ENCODE results near the gene LHFPL3. TPM values are rescaled to one million over a fixed set of nuclear protein-coding genes. Genes with fewer than 3 reads are reported as not detected.

Gene LHFPL3
- total and polyA plus RNA-seq, 9 donors: 0.04 to 0.53 (median 0.27) TPM; not detected in 4

DNA sequence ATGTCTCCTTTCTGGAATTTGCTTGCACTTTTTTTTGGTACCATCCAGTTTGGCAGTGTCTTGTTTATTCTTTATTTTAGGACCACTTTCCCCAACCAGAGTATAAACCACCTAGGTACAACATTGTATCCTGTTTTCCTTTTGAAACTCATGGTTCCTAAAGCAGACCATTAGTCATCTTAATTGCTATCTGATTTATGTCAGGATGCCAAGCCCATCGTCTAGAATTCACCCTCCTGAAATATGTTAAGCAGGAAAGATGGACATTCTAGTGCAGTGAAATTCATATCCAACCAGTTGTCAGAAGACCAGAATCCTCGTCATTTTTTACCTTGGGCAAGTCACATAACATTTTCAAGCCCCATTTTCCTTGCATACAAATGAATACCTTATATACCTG is 462.0 kb downstream of the LHFPL3 start:
- WGBS, 3 donors: 28 to 40% (median 39%) methylated on average over 2 of the region's 2 CpGs
- DNase-seq: no peak
- H3K36me3 ChIP-seq: no peaks in the 10 kb centered on the region
- intact Hi-C loops (cut with DNase I): no loop called here
- H3K4me3 ChIP-seq: no peak overlapping the region
- H3K27me3 ChIP-seq: no peaks in the 10 kb centered on the region
- no peaks in the 10 kb centered on the region for H3K9me3 ChIP-seq
- H3K4me1 ChIP-seq (ENCODE audit: insufficient read depth): no peaks in the 10 kb centered on the region
- TF ChIP-seq CTCF (IDR thresholded peaks at IDR 0.05): no peak
- TF ChIP-seq EP300 (IDR thresholded peaks at IDR 0.05): no peak
- TF ChIP-seq POLR2A (IDR thresholded peaks at IDR 0.05): no peak
- no peak overlapping the region for H3K27ac ChIP-seq

DNA sequence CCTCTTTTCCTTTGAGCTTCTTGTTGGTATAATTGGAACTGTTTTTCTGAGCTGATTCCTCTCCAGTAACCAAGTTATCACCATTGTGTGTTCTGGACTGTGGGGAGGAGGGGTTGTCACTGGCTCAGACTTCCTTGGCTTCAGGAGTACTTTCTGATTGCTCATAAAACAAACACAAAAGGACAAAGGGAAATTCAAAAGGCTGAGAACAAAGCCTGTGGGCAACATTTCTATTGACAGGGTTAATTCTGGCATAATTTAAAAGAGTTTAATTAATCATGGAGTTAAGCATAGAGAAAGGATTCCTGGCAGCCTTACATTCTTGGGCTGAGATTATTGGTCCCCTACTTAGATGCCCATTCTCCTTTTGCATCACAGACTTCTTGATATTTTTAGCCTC is 462.7 kb downstream of the LHFPL3 start:
- intact Hi-C loops (cut with DNase I): no loop called here
- H3K36me3 ChIP-seq: no peaks in the 10 kb centered on the region
- no peak overlapping the region for H3K4me3 ChIP-seq
- no peak overlapping the region for H3K27ac ChIP-seq
- DNase-seq: no peak
- no peaks in the 10 kb centered on the region for H3K9me3 ChIP-seq
- no peaks in the 10 kb centered on the region for H3K27me3 ChIP-seq
- TF ChIP-seq POLR2A (IDR thresholded peaks at IDR 0.05): no peak
- no peak for TF ChIP-seq EP300 (IDR thresholded peaks at IDR 0.05)
- TF ChIP-seq CTCF (IDR thresholded peaks at IDR 0.05): no peak
- H3K4me1 ChIP-seq (ENCODE audit: insufficient read depth): no peaks in the 10 kb centered on the region

DNA sequence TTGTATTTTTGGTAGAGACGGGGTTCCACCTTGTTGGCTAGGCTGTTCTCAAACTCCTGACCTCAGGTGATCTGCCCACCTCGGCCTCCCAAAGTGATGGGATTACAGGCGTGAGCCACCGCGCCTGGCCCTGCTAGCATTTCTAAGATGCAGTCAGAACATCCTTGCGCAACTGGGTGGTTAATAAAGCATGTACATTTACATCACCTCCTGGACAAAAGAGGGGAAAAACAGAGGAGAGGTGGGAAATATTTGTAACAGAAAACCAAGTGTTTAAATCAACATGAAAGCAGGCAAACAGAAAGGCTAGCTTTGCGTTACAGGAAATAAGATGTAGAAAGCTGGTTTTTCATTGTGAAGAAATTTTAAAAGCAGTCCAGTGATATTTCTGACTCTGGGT is 464.7 kb downstream of the LHFPL3 start:
- no peak for DNase-seq
- no peak overlapping the region for H3K27ac ChIP-seq
- H3K9me3 ChIP-seq: no peaks in the 10 kb centered on the region
- H3K4me1 ChIP-seq (ENCODE audit: insufficient read depth): no peaks in the 10 kb centered on the region
- no peak for TF ChIP-seq POLR2A (IDR thresholded peaks at IDR 0.05)
- TF ChIP-seq CTCF (IDR thresholded peaks at IDR 0.05): no peak
- TF ChIP-seq EP300 (IDR thresholded peaks at IDR 0.05): no peak
- H3K36me3 ChIP-seq: no peaks in the 10 kb centered on the region
- intact Hi-C loops (cut with DNase I): no loop called here
- no peaks in the 10 kb centered on the region for H3K27me3 ChIP-seq
- 88 to 91% (median 88%) methylated on average over 7 of the region's 7 CpGs for WGBS, 3 donors
- H3K4me3 ChIP-seq: no peak overlapping the region

GRCh38 chr7:104794154-104794553 is 465.8 kb downstream of the LHFPL3 start:
- Histone ChIP-seq H3K4me1 (ENCODE audit: insufficient read depth) (no peaks in the 10 kb centered on the region), H3K36me3 (no peaks in the 10 kb centered on the region), H3K27me3 (no peaks in the 10 kb centered on the region), H3K27ac (no peak overlapping the region), H3K9me3 (no peaks in the 10 kb centered on the region), H3K4me3 (no peak overlapping the region)
- TF ChIP-seq POLR2A (IDR thresholded peaks at IDR 0.05) (no peak), EP300 (IDR thresholded peaks at IDR 0.05) (no peak), CTCF (IDR thresholded peaks at IDR 0.05) (no peak)
- WGBS, 3 donors: 83 to 85% (median 83%) methylated on average over 3 of the region's 3 CpGs
- intact Hi-C loops (cut with DNase I): no loop called here
- no peak for DNase-seq

DNA sequence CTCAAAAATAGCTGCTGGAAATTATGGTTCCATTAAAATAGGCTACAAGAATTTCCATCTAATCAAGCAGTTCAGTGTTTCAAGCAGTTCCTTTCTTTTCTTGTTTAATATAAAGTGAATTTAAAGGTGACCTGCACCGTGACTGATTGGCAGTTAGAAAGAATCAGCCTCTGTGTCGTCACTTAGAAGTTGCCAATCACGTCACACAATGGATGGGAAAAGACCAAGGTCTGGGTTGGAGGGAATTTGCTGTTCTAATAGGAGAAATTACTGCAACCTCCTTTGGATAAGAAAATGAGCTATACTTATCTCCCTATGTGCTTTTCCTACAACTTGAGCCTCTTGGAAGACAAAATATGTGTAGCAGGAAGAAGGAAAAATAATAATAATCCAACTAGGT is 466.2 kb downstream of the LHFPL3 start:
- DNase-seq: no peak
- no peaks in the 10 kb centered on the region for H3K4me1 ChIP-seq (ENCODE audit: insufficient read depth)
- H3K36me3 ChIP-seq: no peaks in the 10 kb centered on the region
- no peak overlapping the region for H3K27ac ChIP-seq
- H3K27me3 ChIP-seq: no peaks in the 10 kb centered on the region
- no peak for TF ChIP-seq CTCF (IDR thresholded peaks at IDR 0.05)
- TF ChIP-seq EP300 (IDR thresholded peaks at IDR 0.05): no peak
- TF ChIP-seq POLR2A (IDR thresholded peaks at IDR 0.05): no peak
- no peaks in the 10 kb centered on the region for H3K9me3 ChIP-seq
- 53 to 62% (median 56%) methylated on average over 3 of the region's 3 CpGs for WGBS, 3 donors
- H3K4me3 ChIP-seq: no peak overlapping the region
- intact Hi-C loops (cut with DNase I): no loop called here
